Nephron progenitor cell (in vitro differentiated cells): ENCODE results near the gene BTG3.

Experiments
- DNase-seq: peaks from one replicate; pipeline ENCODE4 v3.0.0; 2021
- H3K27ac Mint-ChIP-seq: 2 replicates; pipeline ENCODE4 v1.8.0; 2021; ENCODE audit warnings: mild to moderate bottlenecking, moderate library complexity, mixed read lengths
- H3K27me3 Mint-ChIP-seq: 2 replicates; pipeline ENCODE4 v1.8.0; 2021; ENCODE audit warnings: mild to moderate bottlenecking, low read depth, mixed read lengths; ENCODE audit not compliant: poor library complexity
- H3K36me3 Mint-ChIP-seq: 2 replicates; pipeline ENCODE4 v1.8.0; 2021; ENCODE audit warnings: low read depth, mixed read lengths
- H3K4me1 Mint-ChIP-seq: 2 replicates; pipeline ENCODE4 v1.8.0; 2021; ENCODE audit warnings: mixed read lengths
- H3K4me3 Mint-ChIP-seq: 2 replicates; pipeline ENCODE4 v1.8.0; 2021; ENCODE audit warnings: mild to moderate bottlenecking, moderate library complexity, mixed read lengths
- H3K9me3 Mint-ChIP-seq: 2 replicates; pipeline ENCODE4 v1.8.0; 2021; ENCODE audit warnings: mild to moderate bottlenecking, moderate library complexity, mixed read lengths
- TF ChIP-seq, protein P1 (sequence below): fragments of 200-600 bp; sonication (generic); IDR thresholded peaks from 2 replicates; pipeline ENCODE4 v1.5.0; 2021; ENCODE audit warnings: antibody characterized with exemption

The BTG3 gene

DNA sequence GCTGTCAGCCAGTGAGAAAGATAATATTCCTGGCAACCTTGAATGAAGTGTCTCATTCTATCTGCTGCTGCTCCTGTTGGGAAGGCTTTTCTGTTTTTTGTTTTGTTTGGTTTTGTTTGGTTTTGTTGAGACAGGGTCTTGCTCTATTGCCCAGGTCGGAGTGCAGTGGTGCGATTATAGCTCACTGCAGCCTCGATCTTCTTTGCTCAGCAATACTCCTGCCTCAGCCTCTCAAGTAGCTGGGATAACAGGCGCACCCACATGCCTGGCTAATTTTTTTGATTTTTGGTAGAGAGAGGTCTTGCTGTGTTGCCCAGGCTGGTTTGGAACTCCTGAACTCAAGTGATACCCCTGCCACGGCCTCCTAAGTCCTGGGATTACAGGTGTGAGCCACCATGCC is 37.6 kb downstream of the BTG3 start:
- DNase-seq = no peak
- TF ChIP-seq, protein P1, sequence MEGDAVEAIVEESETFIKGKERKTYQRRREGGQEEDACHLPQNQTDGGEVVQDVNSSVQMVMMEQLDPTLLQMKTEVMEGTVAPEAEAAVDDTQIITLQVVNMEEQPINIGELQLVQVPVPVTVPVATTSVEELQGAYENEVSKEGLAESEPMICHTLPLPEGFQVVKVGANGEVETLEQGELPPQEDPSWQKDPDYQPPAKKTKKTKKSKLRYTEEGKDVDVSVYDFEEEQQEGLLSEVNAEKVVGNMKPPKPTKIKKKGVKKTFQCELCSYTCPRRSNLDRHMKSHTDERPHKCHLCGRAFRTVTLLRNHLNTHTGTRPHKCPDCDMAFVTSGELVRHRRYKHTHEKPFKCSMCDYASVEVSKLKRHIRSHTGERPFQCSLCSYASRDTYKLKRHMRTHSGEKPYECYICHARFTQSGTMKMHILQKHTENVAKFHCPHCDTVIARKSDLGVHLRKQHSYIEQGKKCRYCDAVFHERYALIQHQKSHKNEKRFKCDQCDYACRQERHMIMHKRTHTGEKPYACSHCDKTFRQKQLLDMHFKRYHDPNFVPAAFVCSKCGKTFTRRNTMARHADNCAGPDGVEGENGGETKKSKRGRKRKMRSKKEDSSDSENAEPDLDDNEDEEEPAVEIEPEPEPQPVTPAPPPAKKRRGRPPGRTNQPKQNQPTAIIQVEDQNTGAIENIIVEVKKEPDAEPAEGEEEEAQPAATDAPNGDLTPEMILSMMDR = no peak

DNA sequence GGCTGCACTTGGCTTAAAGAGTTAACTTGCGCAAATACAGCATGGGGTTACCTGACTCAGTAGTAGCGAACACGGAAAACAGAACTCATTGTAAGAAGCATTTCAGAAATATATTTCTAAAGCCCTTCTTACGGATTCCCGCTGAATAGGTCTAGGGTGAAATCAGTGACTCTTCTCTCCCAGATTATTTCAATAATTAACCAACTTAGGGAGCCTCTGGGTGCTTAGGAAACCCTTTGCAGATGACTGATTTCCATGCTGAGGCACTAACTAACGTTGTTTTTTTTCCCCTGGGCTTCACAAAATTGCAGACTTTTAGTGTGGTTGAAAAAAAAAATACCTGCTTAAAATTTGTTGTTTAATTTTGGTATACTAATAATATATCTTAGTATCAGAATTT is 40.3 kb downstream of the BTG3 start:
- H3K27me3 Mint-ChIP-seq = no peaks in the 10 kb centered on the region
- peaks cover 11% of the 10 kb centered on the region for H3K36me3 Mint-ChIP-seq
- H3K4me1 Mint-ChIP-seq = no peaks in the 10 kb centered on the region
- no peak for DNase-seq
- TF ChIP-seq, protein P1 = no peak
- no peak overlapping the region for H3K27ac Mint-ChIP-seq
- H3K9me3 Mint-ChIP-seq = no peaks in the 10 kb centered on the region
- no peak overlapping the region for H3K4me3 Mint-ChIP-seq

More for the DNA sequence above, 37.6 kb downstream of the BTG3 start:
- Mint-ChIP-seq H3K27ac (no peak overlapping the region), H3K36me3 (peaks cover 15% of the 10 kb centered on the region), H3K4me3 (no peak overlapping the region), H3K9me3 (no peaks in the 10 kb centered on the region), H3K4me1 (no peaks in the 10 kb centered on the region), H3K27me3 (no peaks in the 10 kb centered on the region)

DNA sequence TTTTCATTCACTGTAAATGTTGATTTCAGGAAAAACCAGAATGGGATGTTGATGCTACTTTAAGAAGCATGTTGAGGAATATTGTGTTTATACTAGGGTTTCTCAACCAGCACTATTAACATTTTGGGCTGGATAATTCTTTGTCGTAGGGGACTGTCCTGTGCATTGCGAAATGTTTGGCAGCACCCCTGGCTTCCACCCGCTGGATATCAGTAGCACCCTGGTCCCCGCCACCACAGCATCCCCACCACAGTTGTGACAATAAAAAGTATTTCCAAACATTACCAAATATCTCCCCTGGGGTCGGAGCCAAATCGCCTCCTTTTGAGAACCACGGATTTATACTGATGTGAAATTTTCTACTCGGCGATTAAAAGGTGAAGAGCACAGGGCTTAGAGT is 41.9 kb downstream of the BTG3 start:
- H3K27me3 Mint-ChIP-seq = no peaks in the 10 kb centered on the region
- peaks cover 20% of the 10 kb centered on the region for H3K36me3 Mint-ChIP-seq

DNA sequence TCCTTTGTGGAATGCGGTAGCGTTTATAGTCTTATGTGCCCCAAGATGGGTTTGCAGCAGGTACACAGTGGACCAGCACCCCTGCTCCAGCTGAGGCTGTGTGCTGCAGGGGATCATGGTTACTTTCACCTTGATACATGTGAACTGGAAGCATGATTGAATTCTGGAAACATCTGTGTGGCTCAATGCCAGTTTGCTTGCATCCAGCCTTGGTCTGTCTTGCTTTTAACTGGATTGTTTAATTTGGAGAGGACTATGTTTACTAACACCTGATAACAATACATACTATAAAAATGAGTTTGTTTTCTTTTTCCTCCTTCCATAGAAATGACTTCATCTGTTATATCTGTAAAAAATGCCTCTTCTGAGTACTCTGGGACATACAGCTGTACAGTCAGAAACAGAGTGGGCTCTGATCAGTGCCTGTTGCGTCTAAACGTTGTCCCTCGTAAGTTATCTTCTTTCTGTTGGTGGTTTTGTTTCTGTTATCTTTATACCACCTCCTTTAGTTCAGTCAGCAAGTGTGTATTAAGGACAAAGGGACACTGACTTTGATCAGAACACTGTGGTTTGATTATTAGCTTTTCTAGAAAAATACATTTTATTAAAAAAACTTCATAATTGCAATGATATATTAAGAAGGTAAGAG is 52.2 kb downstream of the BTG3 start:
- TF ChIP-seq, protein P1 = no peak
- no peak for DNase-seq
- peaks cover 2% of the 10 kb centered on the region for H3K27me3 Mint-ChIP-seq
- H3K36me3 Mint-ChIP-seq = peaks cover 61% of the 10 kb centered on the region
- no peak overlapping the region for H3K27ac Mint-ChIP-seq
- no peaks in the 10 kb centered on the region for H3K9me3 Mint-ChIP-seq
- no peaks in the 10 kb centered on the region for H3K4me1 Mint-ChIP-seq
- no peak overlapping the region for H3K4me3 Mint-ChIP-seq

More for the DNA sequence above, 41.9 kb downstream of the BTG3 start:
- H3K27ac Mint-ChIP-seq = no peak overlapping the region
- no peak for DNase-seq
- no peaks in the 10 kb centered on the region for H3K9me3 Mint-ChIP-seq
- H3K4me3 Mint-ChIP-seq = no peak overlapping the region
- H3K4me1 Mint-ChIP-seq = no peaks in the 10 kb centered on the region
- TF ChIP-seq, protein P1 = no peak

DNA sequence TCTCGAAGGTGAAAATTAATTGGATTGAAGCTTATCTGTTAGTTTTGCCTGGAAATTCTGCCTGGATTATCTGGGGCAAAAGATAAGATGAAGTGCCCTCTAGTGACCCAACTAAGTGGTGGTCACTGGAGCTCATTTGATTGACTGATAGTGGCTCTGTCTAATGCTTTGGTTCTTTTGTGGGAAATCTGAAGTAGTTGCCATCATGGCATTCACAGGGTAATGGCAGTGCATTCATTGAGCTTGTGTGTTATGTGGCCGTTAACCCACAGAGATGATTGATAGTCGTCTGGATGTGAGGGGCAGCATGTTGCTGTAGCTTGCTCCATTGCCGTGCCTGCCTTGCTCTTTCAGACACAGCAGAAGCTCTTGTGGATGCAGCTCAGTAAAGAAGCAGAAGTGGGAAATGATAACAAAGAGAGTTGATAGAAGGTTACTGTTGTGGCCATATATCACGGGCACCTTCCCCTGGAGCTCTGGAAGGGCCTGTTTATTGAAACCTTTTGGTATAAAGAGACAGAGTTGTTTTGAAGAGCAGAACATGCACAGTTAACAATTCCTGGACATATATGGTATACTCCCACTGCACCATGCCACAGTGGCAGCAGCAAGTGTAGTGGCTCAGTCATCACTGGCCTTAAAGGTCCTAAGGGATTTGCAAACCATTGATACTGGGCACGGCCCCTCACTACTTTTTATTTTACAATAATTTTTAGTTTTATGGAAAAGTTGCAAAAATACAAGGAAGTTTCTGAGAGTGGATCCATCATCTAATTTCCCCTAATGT is 57.8 kb downstream of the BTG3 start:
- TF ChIP-seq, protein P1 = peak; percentile 38
- Mint-ChIP-seq H3K4me1 (peaks cover 10% of the 10 kb centered on the region), H3K27ac (no peak overlapping the region), H3K27me3 (no peaks in the 10 kb centered on the region), H3K4me3 (no peak overlapping the region), H3K36me3 (peaks cover 38% of the 10 kb centered on the region), H3K9me3 (no peaks in the 10 kb centered on the region)
- no peak for DNase-seq
